ELF-1 (cell line): ENCODE results near the gene CNOT1.
"Not testable (repeated sequence)": the region's sequence is repeated elsewhere in the genome, so short reads cannot be mapped to it uniquely, and the experiment has no call there.

Source experiments
- DNase-seq: peaks from one replicate; pipeline ENCODE4 v3.0.0-alpha.2; 2016; ENCODE audit warnings: low read depth, low spot score

The CNOT1 gene

GRCh38 chr16:58629733-58630640 is at the start of gene CNOT1:
Gene CNOT1 (minus strand): TSS chr16:58629826. CDS start chr16:58599337, 30,489 bp downstream.
- peak; percentile 100 for DNase-seq

DNA sequence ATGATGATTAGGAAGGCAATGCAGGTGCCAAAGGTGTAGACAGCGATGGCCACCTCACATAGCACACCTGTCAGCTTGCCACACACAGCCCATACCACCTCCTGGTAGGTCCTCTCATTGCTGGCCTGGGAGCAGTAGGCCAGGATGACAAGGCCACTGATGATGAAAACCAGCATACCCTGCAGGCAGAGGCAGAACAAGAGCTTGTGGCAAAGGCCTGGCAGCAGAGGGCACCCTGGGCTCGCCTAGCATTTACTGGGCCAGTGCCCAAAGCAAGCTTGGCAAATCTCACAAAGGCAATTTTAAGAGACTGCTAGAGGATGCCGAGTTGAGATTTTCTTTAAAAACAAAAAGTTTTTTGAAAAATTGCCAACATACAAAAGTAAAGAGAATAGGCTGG is 49.1 kb upstream of the CNOT1 start:
- DNase-seq, result no peak

- no peak for DNase-seq
Observed at GRCh38 chr16:58678269-58678668, 48.6 kb upstream of the CNOT1 start.

DNA sequence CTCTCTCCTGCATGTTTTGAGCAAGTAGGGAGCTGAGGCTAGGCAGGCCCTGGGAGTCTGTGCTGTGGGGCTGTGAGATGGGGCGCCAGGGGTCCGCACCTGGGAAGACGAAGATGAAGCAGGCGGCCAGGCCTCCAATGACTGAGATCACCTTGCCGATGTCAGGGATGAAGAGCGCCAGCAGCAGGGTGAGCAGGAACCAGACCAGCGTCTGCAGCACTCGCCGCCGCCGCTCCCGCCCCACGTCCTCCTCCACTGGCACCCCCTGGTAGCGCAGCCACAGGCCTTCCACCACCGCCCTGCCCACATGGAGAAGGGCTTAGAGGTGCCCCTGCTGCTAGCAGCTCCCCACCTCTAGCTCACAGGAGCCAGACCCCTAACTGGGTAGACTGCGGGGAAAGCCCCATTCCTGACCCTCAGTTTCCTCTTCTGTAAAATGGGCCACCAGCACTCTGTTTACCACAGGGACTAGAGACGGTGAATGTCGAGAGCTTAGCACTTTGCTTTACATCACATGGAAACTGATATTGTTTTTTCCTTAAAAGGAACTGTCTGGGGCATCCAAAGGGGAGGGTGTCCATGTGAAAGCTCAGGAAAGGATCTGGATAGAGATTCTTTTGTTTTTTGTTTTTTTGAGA is 41.4 kb upstream of the CNOT1 start:
- DNase-seq, result no peak

DNA sequence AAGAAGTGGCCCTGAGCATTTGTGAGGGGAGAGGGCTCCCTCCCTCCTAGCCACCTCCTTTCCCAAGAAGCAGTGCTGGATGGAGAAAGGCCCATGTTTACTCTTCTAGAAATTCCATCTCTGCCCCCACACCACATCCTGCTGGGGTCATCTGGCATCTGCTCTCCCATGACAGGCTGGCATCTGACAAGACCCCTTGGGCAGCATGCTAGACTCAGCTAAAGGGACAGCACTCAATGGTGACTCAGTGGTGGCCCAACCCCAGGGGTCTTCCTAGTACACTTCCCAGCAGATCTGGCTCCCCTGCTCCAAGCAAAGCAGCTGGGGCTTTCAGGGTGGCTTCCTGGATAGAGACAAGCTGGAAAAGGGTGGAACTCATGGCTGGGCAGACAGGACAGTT is 40.6 kb upstream of the CNOT1 start:
- DNase-seq, result no peak

DNA sequence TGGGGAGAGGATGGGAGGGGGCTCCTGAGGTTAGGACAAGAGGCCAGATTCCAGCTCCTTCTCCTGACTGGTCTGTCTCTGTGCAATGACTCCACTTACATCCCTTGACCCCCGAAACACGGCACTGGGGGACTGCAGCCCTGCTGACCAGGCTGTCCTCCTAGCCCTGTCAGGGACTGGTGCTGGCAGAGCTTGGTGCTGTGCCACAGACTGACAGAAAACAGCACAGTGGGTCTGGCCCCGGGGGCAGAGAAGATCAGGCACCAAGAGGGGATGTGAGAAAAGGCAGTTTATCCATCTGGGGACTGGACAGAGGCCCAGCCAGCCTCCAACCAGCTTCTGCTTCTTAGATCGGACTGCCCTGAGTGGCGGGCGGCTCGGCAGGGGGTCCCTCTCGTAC is 35.6 kb upstream of the CNOT1 start:
- DNase-seq, result no peak

- DNase-seq, result peak; percentile 68
Observed at GRCh38 chr16:58661199-58661830, 31.7 kb upstream of the CNOT1 start.

GRCh38 chr16:58659911-58660310 is 30.3 kb upstream of the CNOT1 start:
- not testable (repeated sequence) for DNase-seq

GRCh38 chr16:58658796-58659211 is 29.2 kb upstream of the CNOT1 start:
- no peak for DNase-seq

GRCh38 chr16:58656899-58657298 is 27.3 kb upstream of the CNOT1 start:
- no peak for DNase-seq

- no peak for DNase-seq
Observed at GRCh38 chr16:58655215-58655596, 25.6 kb upstream of the CNOT1 start.

- no peak for DNase-seq
Observed at GRCh38 chr16:58654560-58655214, 25.1 kb upstream of the CNOT1 start.

DNA sequence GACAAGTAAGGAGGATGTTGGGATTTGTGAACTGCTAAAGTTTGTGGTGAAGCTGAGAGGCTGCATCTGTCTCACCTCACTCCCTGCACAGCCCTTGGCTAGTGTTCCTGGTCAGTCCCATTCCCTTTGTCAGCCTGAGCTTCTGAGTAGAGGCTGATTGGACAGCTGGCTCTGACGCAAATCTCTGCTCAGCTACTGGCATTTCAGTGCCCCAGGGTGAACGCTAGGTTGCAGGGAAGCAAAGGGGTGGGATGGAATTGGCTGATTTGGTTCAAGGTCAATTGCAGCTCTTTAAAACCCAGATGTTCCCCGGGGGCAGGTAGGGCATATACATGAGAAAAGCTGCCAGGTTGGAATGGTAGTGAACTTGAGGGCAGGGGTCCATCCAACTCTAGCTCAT is 23.1 kb upstream of the CNOT1 start:
- DNase-seq, result peak; percentile 90

GRCh38 chr16:58651965-58652348 is 22.3 kb upstream of the CNOT1 start:
- DNase-seq, result no peak

- DNase-seq, result no peak
Observed at GRCh38 chr16:58649707-58650106, 20.1 kb upstream of the CNOT1 start.

DNA sequence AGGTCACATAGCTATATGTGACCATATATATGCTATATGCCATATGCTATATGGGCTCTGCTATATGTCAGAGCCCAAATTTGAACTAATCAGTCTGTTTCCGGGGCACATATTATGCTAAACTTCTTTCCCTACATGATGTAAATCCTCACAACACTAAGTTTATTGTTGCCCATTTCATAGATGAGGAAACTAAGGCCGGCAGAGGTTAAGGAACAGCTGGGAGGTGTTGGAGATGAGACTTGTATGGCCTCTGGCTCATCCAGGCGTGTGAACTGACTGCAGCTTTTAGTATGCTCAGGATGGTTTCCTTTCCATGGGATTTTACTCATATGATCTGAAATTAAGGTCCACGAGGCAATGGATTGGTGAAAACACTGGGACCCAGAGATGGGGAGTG is 17.5 kb upstream of the CNOT1 start:
- DNase-seq, result no peak

DNA sequence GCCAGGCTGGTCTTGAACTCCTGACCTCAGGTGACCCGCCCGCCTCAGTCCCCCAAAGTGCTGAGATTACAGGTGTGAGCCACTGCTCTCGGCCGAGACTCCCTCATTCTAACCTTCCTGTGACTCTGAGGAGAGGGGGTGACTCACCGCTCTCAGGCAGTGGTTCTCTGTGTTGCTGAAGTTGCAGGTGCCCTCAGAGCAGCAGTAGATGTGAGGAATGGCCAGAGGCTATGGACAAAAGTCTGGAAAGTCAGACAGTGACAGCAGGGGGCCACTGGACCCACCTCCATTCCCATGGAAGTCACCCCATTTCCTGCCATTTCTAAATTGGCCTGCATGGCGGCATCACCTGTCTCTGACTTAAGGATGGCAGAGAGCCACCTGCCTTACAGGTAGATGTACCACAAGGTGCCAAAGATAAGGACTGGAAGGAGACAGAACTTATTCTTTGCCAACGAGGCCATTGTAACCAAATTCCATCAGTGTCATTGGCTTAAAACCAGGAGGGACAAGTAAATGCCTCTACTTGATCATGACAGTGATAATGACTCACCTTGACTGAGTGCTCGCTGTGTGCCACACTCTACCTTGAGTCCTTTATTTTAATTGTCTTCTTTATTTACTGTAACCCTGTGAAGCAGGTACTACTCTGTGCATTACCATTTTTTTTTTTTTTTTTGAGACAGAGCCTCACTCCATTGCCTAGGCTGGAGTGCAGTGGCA is 15.3 kb upstream of the CNOT1 start:
- no peak for DNase-seq

- no peak for DNase-seq
Observed at GRCh38 chr16:58644108-58644507, 14.5 kb upstream of the CNOT1 start.

- DNase-seq, result no peak
Observed at GRCh38 chr16:58640949-58641348, 11.3 kb upstream of the CNOT1 start.

DNA sequence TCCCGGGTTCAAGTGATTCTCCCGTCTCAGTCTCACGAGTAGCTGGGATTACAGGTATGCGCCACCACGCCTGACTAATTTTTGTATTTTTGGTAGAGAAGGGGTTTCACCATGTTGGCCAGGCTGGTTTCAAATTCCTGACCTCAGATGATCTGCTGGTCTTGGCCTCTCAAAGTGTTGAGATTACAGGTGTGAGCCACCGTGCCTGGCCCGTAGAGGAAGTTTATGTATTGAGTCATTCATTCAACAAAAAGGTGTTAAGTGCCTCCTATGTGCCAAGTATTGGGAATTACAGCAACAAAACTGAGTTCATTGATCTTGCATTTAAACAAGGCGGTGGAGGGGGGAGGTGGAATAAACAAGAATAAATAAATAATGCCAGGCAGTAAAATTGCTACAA is 10.2 kb upstream of the CNOT1 start:
- no peak for DNase-seq

- DNase-seq, result no peak
Observed at GRCh38 chr16:58639230-58639629, 9.6 kb upstream of the CNOT1 start.
